Muscle layer of duodenum (tissue), 2 donors: ENCODE measurements around the gene AFMID.

Experiments
- H3K27ac ChIP-seq: one replicate; pipeline ENCODE4 v1.7.0; 2013; ENCODE audit warnings: mild to moderate bottlenecking, low read length
- H3K27me3 ChIP-seq: one replicate; pipeline ENCODE4 v1.7.0; 2013; ENCODE audit warnings: low read depth, mild to moderate bottlenecking, control low read depth, low read length
- H3K36me3 ChIP-seq, 2 donors: one replicate each; pipeline ENCODE4 v1.7.0; 2013; ENCODE audit warnings: low read length in 2 of 2, control low read depth in 1 of 2, mild to moderate bottlenecking in 1 of 2; ENCODE audit not compliant: insufficient read depth in 2 of 2, control insufficient read depth in 1 of 2
- H3K4me1 ChIP-seq, 2 donors: one replicate each; pipeline ENCODE4 v1.7.0; 2013; ENCODE audit warnings: low read length in 2 of 2, mild to moderate bottlenecking in 2 of 2, control low read depth in 1 of 2, moderate library complexity in 1 of 2; ENCODE audit not compliant: insufficient read depth in 2 of 2, control insufficient read depth in 1 of 2
- H3K4me3 ChIP-seq, 2 donors: one replicate each; pipeline ENCODE4 v1.7.0; 2013; ENCODE audit warnings: low read length in 2 of 2, low read depth in 1 of 2, mild to moderate bottlenecking in 1 of 2
- H3K9me3 ChIP-seq, 2 donors: one replicate each; pipeline ENCODE4 v1.7.0; 2013; ENCODE audit warnings: low read length in 2 of 2, control low read depth in 1 of 2, mild to moderate bottlenecking in 1 of 2; ENCODE audit not compliant: control insufficient read depth in 1 of 2
- donor health status: healthy.

The AFMID gene

DNA sequence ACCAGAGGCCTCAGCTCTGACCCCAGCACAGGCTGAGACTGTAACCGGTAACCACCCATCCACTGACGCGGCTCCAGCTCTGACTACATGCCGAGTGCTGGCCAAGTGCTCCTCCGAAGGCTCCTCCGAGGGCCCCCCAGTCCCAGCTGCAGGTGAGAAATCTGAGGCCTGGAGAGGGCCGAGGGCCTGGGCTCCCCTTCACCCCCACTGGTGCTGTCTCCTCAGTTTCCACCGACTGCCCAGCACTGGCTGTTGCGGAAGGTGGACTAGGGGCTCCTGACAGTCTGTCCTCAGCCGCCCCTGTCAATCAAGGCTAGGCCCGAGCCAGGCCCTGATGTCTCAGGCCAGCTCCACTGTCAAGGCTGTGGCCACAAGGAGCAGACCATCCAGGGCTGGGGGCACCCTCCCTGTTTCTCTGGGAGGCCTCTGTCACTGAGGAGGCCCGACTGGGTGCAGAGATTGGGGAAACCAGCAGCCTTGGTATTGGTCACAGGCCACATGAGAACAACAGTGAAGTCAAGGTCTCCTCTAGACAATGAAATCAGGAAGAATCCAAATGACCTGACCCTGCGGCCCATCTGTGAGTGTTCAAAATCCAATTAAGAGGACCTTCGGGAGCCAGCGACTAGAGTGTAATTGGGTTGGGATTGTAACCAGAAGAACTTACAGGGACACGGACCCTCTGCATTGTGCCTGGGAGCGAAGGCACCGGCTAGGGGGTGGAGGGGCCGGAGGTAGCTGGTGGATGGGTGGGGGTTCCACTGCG is 49.4 kb downstream of the AFMID start:
- peaks cover 0 to 7% of the 10 kb centered on the region in 2 donors for H3K4me1 ChIP-seq
- H3K36me3 ChIP-seq, result no peaks in the 10 kb centered on the region
- H3K27me3 ChIP-seq, result peaks cover 12% of the 10 kb centered on the region
- H3K4me3 ChIP-seq, result no peak overlapping the region
- H3K27ac ChIP-seq, result no peak overlapping the region
- H3K9me3 ChIP-seq, result no peaks in the 10 kb centered on the region

DNA sequence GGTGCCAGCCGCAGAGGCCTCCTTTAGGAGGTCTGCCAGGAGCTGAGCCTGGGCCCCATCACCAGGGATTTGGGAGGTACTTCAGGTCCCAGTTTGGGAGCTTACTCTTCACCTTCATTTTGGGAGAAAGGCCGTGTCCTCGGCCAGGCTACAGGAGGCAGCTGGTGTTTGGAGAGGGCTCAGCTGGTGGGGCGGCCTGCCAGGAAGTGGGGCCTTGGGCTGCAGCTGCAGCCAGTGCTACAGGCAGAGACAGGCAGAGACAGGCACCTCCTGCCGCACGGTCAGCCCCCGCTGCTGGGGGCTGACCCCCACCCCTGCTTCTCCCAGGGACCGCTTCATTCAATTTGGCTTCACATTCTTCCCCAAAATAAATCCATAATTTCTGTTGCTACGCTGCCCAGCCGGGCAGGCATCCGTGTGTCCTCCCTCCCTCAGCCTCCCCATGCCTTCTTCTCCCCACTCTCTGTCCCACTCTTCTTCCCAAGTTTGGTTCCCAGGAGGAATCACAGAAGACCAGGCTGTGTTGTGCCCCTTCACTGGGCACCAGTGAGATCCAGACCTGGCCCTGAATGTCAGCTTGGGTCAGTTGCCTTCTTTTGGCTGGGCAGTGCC is 50.3 kb downstream of the AFMID start:
- H3K4me3 ChIP-seq, result no peak overlapping the region
- H3K36me3 ChIP-seq, result no peaks in the 10 kb centered on the region
- no peaks in the 10 kb centered on the region for H3K9me3 ChIP-seq
- H3K27ac ChIP-seq, result no peak overlapping the region
- H3K27me3 ChIP-seq, result peaks cover 7% of the 10 kb centered on the region
- peaks cover 0 to under 1% of the 10 kb centered on the region in 2 donors for H3K4me1 ChIP-seq

GRCh38 chr17:78238823-78239488 is 51.8 kb downstream of the AFMID start:
- Histone ChIP-seq H3K27ac (no peak overlapping the region), H3K9me3 (no peaks in the 10 kb centered on the region), H3K36me3 (no peaks in the 10 kb centered on the region), H3K4me3 (no peak overlapping the region), H3K27me3 (no peaks in the 10 kb centered on the region), H3K4me1 (no peaks in the 10 kb centered on the region)

DNA sequence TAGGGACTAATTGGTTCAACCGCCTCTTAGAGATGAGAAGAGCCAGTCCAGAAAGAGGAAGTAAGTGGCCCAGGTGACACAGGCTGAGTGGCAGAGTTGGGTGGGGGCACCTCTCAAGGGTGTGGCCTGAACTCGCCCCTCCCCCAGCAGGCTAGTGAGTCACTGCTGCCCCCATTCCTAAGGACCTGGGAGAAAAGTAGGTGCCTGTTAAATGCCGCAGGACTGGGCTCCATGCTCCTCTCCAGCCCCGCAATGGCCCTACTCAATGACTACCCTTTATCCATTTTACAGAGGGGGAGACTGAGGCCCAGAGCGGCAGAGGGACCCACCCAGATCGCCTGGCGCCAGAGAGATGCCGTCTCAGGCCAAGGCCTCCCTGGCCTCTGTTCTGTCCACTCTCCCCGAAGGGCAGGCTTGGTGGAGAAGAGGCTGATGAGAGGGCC is 52.3 kb downstream of the AFMID start:
- no peaks in the 10 kb centered on the region for H3K4me1 ChIP-seq
- no peaks in the 10 kb centered on the region for H3K9me3 ChIP-seq
- no peak overlapping the region for H3K27ac ChIP-seq
- no peaks in the 10 kb centered on the region for H3K36me3 ChIP-seq
- H3K27me3 ChIP-seq, result no peaks in the 10 kb centered on the region
- H3K4me3 ChIP-seq, result no peak overlapping the region

DNA sequence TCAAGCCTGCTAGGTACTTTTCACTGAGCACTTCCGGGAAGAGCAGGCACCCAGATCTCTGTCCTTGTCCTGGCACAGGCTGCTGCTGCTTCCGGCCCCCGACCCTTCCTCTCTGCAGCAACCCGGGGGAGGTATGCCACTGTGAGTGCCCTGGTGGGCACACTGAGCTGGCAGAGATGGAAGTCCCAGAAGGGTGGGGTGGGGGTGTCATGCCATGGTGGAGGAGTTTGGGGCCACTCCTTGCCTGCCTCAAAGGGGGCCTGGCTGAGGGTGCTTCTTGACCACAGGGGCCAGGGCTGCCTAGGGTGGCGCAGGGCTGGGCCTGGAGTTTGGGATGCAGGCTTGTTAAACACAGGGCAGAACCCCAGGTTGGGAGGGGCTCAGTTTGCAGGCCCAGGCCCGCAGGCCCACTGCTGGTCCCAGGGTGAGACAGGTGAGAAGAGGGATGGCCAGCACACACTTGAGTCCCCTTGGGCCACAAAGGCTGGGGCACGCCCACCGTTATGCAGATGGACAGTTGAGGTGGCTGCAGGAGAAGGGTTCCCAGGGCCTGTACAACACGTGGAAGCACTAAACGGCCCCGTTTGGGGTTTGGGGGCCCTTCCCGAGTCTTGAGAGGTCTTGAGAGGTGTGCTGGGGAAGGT is 53.0 kb downstream of the AFMID start:
- H3K36me3 ChIP-seq, result no peaks in the 10 kb centered on the region
- no peak overlapping the region for H3K4me3 ChIP-seq
- H3K27me3 ChIP-seq, result no peaks in the 10 kb centered on the region
- no peak overlapping the region for H3K27ac ChIP-seq
- no peaks in the 10 kb centered on the region for H3K9me3 ChIP-seq
- H3K4me1 ChIP-seq, result no peaks in the 10 kb centered on the region

GRCh38 chr17:78240839-78241238 is 53.7 kb downstream of the AFMID start:
- Histone ChIP-seq H3K27me3 (no peaks in the 10 kb centered on the region), H3K27ac (no peak overlapping the region), H3K4me3 (no peak overlapping the region), H3K9me3 (no peaks in the 10 kb centered on the region), H3K4me1 (no peaks in the 10 kb centered on the region), H3K36me3 (no peaks in the 10 kb centered on the region)

GRCh38 chr17:78241277-78242023 is 54.3 kb downstream of the AFMID start:
- Histone ChIP-seq H3K4me1 (no peaks in the 10 kb centered on the region), H3K4me3 (no peak overlapping the region), H3K27ac (no peak overlapping the region), H3K27me3 (no peaks in the 10 kb centered on the region), H3K9me3 (no peaks in the 10 kb centered on the region), H3K36me3 (no peaks in the 10 kb centered on the region)

DNA sequence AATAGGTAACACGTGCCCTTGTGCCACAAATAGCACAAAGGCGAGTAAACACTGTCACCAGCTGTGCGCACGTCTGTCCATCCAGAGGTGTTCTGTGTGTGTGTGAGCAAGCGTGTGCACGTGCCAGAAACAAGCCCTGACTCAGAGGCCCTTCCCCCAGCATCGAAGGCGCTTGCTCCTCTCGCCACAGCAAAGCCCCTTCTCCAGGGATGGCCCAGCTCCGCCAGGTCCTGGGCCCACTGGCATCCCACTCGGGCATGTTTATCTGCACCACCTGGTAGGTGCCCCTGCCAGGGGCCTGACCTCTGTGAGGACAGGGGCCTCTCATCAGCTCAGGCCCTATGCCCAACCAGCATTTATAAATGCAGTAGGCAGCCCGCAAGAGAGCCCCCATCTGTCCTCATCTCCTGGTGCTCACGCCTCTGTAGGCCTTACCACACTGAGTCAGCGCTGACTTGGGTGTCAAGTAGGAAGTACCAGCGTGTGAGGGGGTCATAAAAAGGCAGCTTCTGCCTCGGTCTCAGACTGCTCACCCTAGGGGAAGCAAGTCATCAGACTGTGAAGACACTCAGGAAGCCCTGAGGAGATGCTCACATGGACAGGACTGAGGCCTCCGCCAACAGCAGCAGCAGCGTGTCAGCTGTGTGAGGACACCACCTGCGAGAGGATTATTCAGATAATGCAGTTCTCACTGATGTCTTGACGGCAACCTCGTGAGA is 55.0 kb downstream of the AFMID start:
- Histone ChIP-seq H3K27ac (no peak overlapping the region), H3K27me3 (no peaks in the 10 kb centered on the region), H3K9me3 (no peaks in the 10 kb centered on the region), H3K4me3 (no peak overlapping the region), H3K36me3 (no peaks in the 10 kb centered on the region), H3K4me1 (no peaks in the 10 kb centered on the region)

DNA sequence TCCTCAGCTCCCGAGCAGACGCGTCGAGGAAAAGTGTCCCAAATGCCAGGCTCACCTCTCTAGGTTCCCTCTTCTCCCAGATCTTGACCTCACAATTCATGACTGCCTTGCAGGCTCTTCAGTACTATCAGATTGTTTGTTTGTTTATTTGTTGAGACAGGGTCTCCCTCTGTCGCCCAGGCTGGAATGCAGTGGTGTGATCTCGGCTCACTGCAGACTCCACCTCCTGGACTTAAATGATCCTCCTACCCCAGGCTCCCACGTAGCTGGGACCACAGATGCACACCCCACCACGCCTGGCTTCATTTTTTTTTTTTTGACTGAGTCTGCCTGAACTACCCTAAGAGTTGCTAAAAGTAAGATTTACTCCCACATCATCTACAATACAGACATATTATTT is 60.1 kb downstream of the AFMID start:
- no peaks in the 10 kb centered on the region for H3K27me3 ChIP-seq
- no peak overlapping the region for H3K27ac ChIP-seq
- peaks cover 4% of the 10 kb centered on the region in 2 donors for H3K4me1 ChIP-seq
- no peaks in the 10 kb centered on the region for H3K36me3 ChIP-seq
- no peaks in the 10 kb centered on the region for H3K9me3 ChIP-seq
- no peak overlapping the region for H3K4me3 ChIP-seq

- H3K36me3 ChIP-seq, result no peaks in the 10 kb centered on the region
- H3K4me1 ChIP-seq, result peaks cover 4% of the 10 kb centered on the region in 2 donors
- no peak overlapping the region for H3K27ac ChIP-seq
- no peaks in the 10 kb centered on the region for H3K27me3 ChIP-seq
- no peaks in the 10 kb centered on the region for H3K9me3 ChIP-seq
- H3K4me3 ChIP-seq, result no peak overlapping the region
Observed at GRCh38 chr17:78248051-78248914, 61.1 kb downstream of the AFMID start.
